GM13976 (cell line): Measurements from ENCODE around the gene OR5AU1.
"Not testable (repeated sequence)": the region's sequence is repeated elsewhere in the genome, so short reads cannot be mapped to it uniquely, and the experiment has no call there.

ENCODE experiments used
- DNase-seq: peaks from one replicate; pipeline ENCODE4 v3.0.0; 2012; ENCODE audit warnings: low spot score
- in situ Hi-C: fragments of 300-500 bp; cut with MboI; formaldehyde crosslinking; loops from one replicate; pipeline ENCODE4 v1.12.0; 2022; ENCODE audit warnings: low sequenced_read_pairs, mixed read lengths, inconsistent platforms; ENCODE audit not compliant: unreplicated experiment
- TF ChIP-seq, protein P1 (sequence below): IDR thresholded peaks from 2 replicates; pipeline ENCODE4 v1.5.1; 2012; ENCODE audit warnings: borderline replicate concordance, mild to moderate bottlenecking; ENCODE audit not compliant: insufficient read depth; ENCODE audit errors: extremely low read depth, missing control alignments, control extremely low read depth

Gene OR5AU1

DNA sequence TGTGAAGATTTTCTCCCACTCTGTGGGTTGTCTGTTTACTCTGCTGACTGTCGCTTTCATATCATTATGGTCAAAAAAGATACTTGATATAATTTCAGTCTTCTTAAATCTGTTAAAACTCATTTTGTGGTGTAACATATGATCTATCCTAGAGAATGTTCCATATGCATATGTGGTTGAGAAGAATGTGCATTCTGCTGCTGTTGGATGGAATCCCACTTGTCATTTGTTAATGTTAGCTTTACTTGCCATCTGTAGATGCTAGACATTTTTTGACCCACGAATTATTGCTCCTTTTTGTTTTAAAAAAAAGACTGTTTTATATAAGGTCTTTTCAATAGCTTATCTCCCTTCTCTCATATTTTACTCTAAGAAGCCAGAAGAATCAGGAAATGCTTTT, 26.3 kb upstream of the OR5AU1 start:
- in situ Hi-C loops, result no loop called here
- TF ChIP-seq, protein P1, sequence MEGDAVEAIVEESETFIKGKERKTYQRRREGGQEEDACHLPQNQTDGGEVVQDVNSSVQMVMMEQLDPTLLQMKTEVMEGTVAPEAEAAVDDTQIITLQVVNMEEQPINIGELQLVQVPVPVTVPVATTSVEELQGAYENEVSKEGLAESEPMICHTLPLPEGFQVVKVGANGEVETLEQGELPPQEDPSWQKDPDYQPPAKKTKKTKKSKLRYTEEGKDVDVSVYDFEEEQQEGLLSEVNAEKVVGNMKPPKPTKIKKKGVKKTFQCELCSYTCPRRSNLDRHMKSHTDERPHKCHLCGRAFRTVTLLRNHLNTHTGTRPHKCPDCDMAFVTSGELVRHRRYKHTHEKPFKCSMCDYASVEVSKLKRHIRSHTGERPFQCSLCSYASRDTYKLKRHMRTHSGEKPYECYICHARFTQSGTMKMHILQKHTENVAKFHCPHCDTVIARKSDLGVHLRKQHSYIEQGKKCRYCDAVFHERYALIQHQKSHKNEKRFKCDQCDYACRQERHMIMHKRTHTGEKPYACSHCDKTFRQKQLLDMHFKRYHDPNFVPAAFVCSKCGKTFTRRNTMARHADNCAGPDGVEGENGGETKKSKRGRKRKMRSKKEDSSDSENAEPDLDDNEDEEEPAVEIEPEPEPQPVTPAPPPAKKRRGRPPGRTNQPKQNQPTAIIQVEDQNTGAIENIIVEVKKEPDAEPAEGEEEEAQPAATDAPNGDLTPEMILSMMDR, result no peak
- DNase-seq, result no peak

DNA sequence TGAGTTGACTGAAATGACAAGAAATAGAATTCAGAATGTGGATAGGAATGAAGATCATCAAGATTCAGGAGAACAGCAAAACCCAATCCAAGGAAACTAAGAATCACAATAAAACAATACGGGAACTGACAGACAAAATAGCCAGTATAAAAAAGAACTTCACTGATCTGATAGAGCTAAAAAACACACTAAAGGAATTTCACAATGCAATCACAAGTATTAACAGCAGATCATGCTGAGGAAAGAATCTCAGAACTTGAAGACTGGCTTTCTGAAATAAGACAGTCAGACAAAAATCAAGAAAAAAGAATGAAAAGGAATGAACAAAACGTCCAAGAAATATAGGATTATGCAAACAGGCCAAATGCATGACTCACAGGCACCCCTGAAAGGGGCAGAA, 15.3 kb upstream of the OR5AU1 start:
- no peak for DNase-seq
- TF ChIP-seq, protein P1, result no peak
- in situ Hi-C loops, result no loop called here

DNA sequence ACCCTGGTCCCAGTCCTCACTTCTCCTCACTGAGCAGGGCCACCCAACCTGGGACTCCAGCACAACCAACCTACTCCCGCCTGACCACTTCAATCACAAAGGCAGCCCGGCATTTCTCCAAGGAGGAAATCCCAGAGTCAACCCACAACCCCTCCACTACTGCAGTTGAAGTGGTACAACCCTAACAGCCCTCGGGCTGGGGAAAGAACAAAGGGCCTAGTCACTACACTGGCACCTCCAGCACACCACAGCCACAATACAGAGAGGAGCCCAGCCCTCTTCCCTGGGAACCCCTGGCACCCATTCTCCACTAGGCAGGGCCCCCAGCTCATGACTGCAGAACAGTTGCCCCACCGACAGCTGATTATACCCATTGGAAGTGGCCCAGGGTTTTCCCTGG, 13.7 kb upstream of the OR5AU1 start:
- TF ChIP-seq, protein P1, result no peak
- in situ Hi-C loops, result no loop called here
- DNase-seq, result no peak

DNA sequence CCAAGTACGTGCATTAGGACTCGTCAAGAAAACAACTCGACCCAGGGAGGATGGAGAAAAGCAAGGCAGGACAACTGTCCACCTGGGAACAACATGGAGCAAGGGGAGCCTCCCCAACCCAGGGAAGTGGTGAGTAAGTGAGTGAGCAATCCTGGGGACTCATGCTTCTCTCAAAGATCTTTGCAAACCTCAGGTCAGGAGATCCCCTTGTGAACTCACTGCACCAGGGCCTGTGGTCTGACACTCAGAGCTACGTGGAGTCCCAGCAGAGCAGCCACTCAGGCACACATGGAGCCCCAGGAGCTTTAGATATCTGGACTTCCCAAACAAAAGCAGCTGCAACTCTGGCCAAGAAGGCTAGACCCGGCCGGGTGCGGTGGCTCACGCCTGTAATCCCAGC, 12.2 kb upstream of the OR5AU1 start:
- TF ChIP-seq, protein P1, result no peak
- no peak for DNase-seq
- in situ Hi-C loops, result no loop called here

DNA sequence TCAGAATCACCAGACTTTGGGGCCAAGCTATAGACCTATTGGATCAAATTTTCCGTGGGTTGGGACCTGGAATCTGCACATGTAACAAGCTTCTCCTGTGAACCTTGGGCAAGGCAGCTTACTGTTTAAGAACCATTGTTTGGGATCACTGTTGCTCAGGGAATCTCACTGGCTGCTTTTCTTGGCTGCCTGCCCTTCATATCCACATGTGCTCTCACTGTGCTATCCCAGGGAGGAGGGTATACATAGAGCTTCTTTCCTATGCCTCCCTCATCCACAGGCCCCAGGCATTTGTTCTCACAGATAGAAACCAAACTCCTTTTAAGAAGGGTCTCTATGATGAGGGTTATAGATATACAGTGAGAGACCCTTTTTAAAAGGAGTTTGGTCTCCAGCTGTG, 9.8 kb upstream of the OR5AU1 start:
- DNase-seq, in situ Hi-C loops: not testable (repeated sequence)

DNA sequence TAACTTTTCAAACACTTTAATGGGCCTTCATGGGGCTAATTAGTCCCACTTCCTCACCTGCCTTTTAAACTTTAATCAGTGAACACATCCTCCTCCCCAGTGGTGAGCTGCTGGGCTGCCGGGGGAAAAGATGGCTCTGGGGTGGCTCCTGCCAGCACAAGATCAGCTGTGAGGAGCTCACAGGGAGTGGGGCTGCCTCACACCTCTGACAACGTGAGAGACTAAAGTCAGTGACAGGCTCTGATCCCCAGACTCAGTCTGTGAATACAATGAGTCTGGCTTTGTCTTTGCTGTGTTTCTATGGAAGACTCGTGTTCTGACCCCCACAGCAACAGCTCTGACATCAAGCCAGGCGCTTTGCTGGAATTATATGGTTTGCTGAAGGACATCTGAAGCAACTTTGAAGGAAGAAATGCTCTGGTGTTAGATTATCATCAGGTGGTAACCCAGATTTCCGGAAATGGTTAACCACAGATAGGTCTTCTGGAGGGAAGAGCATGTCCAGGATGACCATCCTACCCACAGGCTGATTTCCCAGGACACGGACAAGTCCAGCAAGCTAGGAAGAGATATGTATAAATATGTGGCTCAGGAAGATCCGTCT, 9.2 kb upstream of the OR5AU1 start:
- in situ Hi-C loops, DNase-seq: not testable (repeated sequence)

DNA sequence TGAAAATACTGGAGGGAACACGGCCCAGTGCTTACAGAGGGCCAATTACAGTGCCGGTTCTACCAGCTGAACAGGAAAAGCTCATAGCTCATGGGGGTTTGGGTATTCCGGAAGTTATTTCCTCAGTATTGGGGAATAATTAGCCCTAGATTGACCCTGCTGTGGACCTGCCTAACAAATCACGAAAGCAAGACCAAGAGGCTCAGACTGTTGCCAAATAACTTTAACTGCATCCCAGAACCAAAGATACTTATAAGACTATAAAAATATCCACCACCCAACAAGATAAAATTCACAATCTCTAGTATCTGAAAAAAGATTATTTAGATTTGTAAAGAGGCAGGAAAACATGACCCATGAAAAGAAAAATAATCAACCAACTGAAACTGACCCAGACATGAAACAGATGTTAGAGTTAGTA, 8.0 kb upstream of the OR5AU1 start:
- DNase-seq, result no peak
- in situ Hi-C loops, result no loop called here
- TF ChIP-seq, protein P1, result no peak

DNA sequence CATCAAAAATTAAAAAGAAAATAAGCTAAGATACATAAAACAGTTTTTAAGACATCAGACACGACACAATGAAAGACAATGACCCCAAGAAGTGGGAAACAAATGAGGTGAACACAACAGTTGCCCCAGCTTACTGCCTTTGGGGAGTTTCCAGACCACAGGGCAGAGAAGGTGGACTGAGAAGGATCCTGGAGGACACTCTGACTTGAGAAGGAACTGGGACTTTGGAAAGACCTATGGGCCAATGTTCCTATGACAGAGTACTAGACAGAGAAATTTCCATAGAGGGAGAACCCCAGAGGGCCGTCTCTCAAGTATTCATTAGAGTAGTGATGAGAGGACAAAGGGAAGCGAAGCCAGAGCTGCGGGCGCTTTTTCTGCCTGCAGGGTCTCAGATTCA, 6.2 kb upstream of the OR5AU1 start:
- DNase-seq, result no peak
- TF ChIP-seq, protein P1, result no peak
- in situ Hi-C loops, result no loop called here
